ENCODE measurements around the gene CCDC33.

Gene CCDC33

GRCh38 chr15:74311734-74312444 lies 75.8 kb downstream of the CCDC33 start:
- no peak for DNase-seq (ENCODE audit: low read depth in 2 of 2)

GRCh38 chr15:74312445-74313007 lies 76.4 kb downstream of the CCDC33 start:
- no peak for DNase-seq (ENCODE audit: low read depth in 2 of 2)

- no peak for DNase-seq (ENCODE audit: low read depth in 2 of 2)
Observed at GRCh38 chr15:74313889-74314288, 77.8 kb downstream of the CCDC33 start.

- no peak for DNase-seq (ENCODE audit: low read depth in 2 of 2)
Observed at GRCh38 chr15:74314795-74315438, 78.8 kb downstream of the CCDC33 start.

GRCh38 chr15:74315626-74316025 lies 79.5 kb downstream of the CCDC33 start:
- DNase-seq (ENCODE audit: low read depth in 2 of 2): no peak

- DNase-seq (ENCODE audit: low read depth in 2 of 2): no peak
Observed at GRCh38 chr15:74316141-74316540, 80.0 kb downstream of the CCDC33 start.

- no peak for DNase-seq (ENCODE audit: low read depth in 2 of 2)
Observed at GRCh38 chr15:74317820-74318375, 81.8 kb downstream of the CCDC33 start.

GRCh38 chr15:74318376-74319137 lies 82.4 kb downstream of the CCDC33 start:
- no peak for DNase-seq (ENCODE audit: low read depth in 2 of 2)

- no peak for DNase-seq (ENCODE audit: low read depth in 2 of 2)
Observed at GRCh38 chr15:74319138-74319460, 83.0 kb downstream of the CCDC33 start.

GRCh38 chr15:74319596-74320351 lies 83.6 kb downstream of the CCDC33 start:
- no peak for DNase-seq (ENCODE audit: low read depth in 2 of 2)

- DNase-seq (ENCODE audit: low read depth in 2 of 2): no peak
Observed at GRCh38 chr15:74320352-74321247, 84.5 kb downstream of the CCDC33 start.

- DNase-seq (ENCODE audit: low read depth in 2 of 2): peak; percentile 31 to 36
Observed at GRCh38 chr15:74322558-74323180, 86.5 kb downstream of the CCDC33 start.

GRCh38 chr15:74324714-74325113 lies 88.6 kb downstream of the CCDC33 start:
- no peak for DNase-seq (ENCODE audit: low read depth in 2 of 2)

GRCh38 chr15:74326746-74327145 lies 90.6 kb downstream of the CCDC33 start:
- DNase-seq (ENCODE audit: low read depth in 2 of 2): no peak

- no peak for DNase-seq (ENCODE audit: low read depth in 2 of 2)
Observed at GRCh38 chr15:74327756-74328155, 91.6 kb downstream of the CCDC33 start.

GRCh38 chr15:74328331-74329056 lies 92.4 kb downstream of the CCDC33 start:
- DNase-seq (ENCODE audit: low read depth in 2 of 2): no peak

- DNase-seq (ENCODE audit: low read depth in 2 of 2): no peak
Observed at GRCh38 chr15:74330861-74331408, 94.8 kb downstream of the CCDC33 start.

GRCh38 chr15:74332011-74332410 lies 95.9 kb downstream of the CCDC33 start:
- no peak for DNase-seq (ENCODE audit: low read depth in 2 of 2)

- DNase-seq (ENCODE audit: low read depth in 2 of 2): no peak
Observed at GRCh38 chr15:74332611-74333010, 96.5 kb downstream of the CCDC33 start.
